B cell (primary cell): ENCODE measurements around the gene ADAMTSL1.

Source experiments
- EZH2 ChIP-seq: IDR thresholded peaks from 2 replicates; pipeline ENCODE4 v1.6.1; 2012; ENCODE audit warnings: borderline replicate concordance, low read depth, mild to moderate bottlenecking, moderate library complexity, low read length; ENCODE audit not compliant: insufficient read depth, poor library complexity, severe bottlenecking
- TF ChIP-seq, protein P1 (sequence below): fragments of 200-600 bp; IDR thresholded peaks from one replicate; pipeline ENCODE4 v1.8.0; 2022; ENCODE audit warnings: antibody characterized with exemption, mild to moderate bottlenecking

- TF ChIP-seq, protein P1, sequence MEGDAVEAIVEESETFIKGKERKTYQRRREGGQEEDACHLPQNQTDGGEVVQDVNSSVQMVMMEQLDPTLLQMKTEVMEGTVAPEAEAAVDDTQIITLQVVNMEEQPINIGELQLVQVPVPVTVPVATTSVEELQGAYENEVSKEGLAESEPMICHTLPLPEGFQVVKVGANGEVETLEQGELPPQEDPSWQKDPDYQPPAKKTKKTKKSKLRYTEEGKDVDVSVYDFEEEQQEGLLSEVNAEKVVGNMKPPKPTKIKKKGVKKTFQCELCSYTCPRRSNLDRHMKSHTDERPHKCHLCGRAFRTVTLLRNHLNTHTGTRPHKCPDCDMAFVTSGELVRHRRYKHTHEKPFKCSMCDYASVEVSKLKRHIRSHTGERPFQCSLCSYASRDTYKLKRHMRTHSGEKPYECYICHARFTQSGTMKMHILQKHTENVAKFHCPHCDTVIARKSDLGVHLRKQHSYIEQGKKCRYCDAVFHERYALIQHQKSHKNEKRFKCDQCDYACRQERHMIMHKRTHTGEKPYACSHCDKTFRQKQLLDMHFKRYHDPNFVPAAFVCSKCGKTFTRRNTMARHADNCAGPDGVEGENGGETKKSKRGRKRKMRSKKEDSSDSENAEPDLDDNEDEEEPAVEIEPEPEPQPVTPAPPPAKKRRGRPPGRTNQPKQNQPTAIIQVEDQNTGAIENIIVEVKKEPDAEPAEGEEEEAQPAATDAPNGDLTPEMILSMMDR, result no peak
- TF ChIP-seq EZH2, result no peak
Observed at GRCh38 chr9:18433620-18434019, 40.3 kb upstream of the ADAMTSL1 start.
